HG03565 (cell line): ENCODE data around the gene FOXP2.
"Not testable (repeated sequence)": the region's sequence is repeated elsewhere in the genome, so short reads cannot be mapped to it uniquely, and the experiment has no call there.

Source experiments
- ATAC-seq: cut with Tn5 transposase; IDR thresholded peaks from one replicate; pipeline ENCODE4 v1.9.1; 2021; ENCODE audit warnings: mild to moderate bottlenecking, moderate library complexity; ENCODE audit not compliant: unreplicated experiment

The FOXP2 gene

DNA sequence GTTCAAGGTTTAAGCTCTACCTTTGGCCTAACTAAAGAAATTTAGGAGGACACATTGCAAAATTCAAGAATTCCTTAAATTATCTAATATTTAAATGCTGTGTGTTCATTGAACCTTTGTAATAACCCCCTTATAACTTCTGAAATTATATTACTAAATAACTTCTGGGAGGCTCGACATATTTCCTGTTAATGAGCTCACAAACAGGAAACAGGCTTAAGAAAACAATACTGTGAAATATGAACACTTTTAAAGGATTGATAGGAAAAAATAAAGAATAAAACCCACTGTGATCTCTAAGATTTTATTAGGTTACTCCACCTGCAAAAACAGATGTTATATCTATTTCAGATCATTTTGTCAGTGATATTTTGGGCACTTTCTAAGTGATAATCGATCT lies 74.1 kb downstream of the FOXP2 start:
- ATAC-seq: no peak

DNA sequence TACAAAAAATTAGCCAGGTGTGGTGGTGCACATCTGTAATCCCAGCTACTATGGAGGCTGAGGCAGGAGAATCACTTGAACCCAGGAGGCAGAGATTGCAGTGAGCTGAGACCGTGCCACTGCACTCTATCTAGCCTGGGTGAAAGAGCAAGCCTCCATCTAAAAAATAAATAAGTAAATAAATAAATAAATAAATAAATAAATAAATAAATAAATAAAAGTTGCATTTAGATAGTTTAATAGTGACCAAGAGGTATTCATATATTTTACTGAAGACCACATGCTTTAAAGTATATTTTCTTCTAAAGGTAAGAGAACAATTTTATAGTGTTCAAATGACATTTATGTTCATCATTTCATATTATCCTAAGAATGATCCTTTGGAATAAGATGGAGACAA lies 82.9 kb downstream of the FOXP2 start:
- not testable (repeated sequence) for ATAC-seq

DNA sequence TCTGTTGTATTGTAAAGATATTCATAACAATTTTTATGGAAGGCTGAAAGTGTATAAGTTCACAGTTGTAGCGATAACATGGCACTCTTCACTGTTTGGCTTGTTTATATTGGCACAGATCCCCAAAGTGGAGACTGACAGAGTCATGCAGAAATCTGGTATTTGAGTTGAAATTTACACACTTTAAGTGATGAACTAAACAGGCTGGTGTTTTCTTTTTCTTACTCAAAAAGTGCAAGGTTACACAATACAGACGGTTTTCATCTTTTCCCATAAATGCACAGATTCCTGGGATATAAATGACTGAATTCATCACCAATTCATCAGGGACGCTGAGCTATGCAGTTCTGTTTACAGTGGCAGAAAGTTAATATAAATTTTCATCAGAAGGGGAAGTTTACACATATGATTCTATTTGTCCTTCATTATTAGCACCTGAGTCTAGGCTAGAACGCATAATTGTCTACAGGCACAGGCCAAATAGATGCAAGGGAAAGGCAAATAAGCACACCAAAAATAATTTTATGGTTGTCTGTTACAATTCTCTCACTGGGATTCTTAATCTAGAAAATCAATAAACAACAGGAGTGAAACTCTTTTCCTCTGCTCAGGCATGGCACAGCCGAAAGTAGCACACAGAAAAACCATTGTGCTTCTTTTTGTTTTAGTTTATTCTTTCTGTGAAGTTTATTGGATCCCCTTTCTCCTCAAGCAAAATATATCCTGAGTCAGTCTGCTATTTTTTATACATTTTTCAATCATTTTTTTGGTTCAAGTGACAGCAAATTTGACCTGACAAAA lies 88.0 kb downstream of the FOXP2 start:
- no peak for ATAC-seq

DNA sequence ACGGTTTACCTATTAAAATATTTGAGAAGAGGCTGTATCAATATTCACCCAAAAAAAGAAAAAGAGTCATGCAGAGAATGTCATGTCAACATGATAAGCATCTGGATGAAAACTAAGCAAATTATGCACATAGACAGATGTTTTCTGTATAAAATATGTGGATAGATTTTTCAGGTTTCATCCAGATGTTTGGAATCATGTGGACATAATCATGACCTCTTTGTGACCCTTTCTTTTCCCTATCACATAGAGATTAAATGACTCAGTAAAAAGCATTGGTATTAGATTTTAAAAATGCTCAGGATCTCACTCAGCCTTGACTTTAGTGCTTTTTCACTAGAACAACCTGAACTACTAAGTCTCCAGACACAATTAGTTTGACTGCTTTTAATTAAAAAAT lies 90.0 kb downstream of the FOXP2 start:
- ATAC-seq: no peak

DNA sequence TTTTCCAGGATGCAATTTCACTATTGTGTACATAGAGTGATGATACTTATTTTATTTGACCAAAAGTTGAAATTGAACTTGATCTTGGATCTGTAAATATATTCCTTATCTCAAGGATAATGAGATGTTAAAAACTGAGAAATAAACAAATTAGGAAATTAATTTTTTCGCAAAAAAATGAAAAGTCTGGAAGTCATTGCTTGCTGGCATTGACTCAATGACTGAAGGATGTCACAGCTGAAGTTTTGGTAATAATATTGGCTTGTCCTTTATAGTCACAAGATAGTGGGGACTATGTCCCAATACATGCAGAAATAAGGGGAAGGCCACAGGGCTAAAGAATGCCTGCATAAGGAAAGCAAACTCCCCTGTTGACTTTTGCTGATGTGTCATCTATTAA lies 92.8 kb downstream of the FOXP2 start:
- ATAC-seq: no peak

DNA sequence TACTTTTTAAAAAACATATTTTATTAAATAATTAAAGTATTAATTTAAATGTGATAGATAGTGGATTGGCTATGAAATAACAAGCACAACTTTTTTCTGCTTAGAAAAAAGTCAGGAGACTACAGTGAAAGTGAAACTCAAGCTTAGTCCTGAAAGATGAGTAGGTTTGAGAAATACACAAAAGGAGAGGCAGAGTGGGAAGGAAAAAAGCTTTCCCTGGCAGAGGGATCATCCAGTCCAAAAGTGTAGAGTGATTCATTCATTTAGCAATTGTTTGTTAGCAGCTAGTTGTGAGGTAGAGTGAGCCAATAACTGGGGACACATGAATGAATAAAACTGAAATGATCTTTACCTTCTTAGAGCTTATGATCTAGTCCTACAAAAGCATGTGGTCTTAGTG lies 93.5 kb downstream of the FOXP2 start:
- no peak for ATAC-seq

DNA sequence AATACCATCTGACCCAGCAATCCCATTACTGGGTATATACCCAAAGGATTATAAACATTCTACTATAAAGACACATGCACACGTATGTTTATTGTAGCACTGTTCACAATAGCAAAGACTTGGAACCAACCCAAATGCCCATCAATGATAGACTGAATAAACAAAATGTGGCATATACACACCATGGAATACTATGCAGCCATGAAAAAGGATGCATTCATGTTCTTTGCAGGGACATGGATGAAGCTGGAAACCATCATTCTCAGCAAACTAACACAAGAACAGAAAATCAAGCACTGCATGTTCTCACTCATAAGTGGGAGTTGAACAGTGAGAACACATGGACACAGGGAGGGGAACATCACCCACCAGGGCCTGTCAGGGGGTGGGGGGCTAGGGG lies 96.2 kb downstream of the FOXP2 start:
- not testable (repeated sequence) for ATAC-seq

DNA sequence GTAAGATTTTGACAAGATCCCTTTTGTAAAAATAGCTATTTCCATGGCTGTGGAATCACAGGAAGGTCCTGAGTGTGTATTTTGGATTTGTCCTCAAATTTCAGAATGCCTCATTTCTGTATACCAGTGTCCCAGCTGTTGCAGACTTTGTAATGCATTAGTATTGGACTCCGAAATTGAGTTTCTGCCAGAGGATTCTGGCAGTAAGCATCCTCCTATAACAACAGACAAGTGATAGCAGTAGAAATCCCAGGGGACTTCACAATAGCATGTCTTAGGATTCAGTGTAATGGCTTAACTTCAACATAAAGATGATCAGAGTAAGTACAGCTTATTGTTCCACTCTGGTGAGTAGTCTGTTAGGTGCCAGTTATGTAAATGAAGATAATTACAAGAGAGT lies 104.6 kb downstream of the FOXP2 start:
- ATAC-seq: no peak

DNA sequence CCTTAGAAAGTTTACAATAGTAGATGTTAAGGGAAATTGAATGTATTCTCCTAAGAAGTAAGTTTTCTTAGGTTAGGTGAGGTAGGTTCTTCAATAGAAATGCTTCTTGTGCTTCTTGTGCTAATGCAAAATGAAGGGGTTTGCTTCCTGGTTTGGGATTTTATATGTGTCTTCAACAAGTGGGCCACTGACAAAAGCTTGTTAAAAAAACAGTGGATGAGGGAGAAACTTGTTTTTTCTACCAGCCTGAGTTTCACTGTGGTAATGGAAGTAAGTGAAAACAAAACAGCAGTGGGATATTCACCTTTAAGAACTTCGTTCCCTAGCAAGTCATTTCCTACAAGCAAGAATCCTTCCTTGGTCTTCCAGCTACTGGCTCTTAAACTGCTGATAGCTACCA lies 107.5 kb downstream of the FOXP2 start:
- no peak for ATAC-seq

DNA sequence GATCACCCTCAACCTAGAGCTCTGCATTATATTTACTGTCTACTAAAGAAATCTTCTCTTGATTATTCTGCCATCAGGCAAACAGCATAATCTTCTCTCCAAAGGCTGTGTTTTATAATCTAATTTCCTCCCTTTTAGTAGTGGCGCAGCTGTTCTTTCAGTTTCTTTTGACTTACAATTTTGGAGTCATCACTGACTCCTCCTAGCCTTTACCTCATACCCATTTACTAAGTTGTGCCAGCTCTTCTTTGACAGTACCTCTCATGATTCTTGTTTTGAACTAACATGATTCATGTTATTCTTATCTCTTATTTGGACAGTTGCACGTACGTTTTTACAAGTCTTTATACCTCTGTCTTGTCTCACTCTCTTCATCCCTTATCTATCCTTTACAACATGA lies 113.0 kb downstream of the FOXP2 start:
- ATAC-seq: no peak

DNA sequence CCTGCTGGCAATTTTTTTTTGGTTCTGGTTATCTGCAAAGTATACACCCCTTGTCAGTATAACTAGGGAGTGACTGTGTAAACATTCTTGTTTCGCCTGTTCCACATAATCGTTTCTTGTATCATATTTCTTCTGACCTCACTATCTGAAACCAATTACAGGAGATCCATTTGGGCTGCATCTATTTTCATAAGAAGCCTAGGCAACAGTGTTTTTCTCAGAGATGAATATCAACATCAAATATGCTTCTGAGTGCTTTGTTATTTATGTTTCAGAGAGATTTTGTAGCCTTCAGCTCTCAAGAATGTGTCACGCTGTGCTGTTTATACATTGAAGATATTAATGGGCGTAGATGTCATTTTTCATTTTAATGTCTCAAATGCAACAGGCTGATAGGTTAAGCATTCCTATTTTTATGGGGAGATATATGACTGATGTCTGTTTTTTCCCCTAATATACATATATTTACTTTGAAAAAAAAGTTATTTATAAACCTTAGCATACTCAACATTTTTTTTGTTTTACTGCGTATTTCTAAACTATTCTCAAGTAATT lies 115.5 kb downstream of the FOXP2 start:
- ATAC-seq: no peak

DNA sequence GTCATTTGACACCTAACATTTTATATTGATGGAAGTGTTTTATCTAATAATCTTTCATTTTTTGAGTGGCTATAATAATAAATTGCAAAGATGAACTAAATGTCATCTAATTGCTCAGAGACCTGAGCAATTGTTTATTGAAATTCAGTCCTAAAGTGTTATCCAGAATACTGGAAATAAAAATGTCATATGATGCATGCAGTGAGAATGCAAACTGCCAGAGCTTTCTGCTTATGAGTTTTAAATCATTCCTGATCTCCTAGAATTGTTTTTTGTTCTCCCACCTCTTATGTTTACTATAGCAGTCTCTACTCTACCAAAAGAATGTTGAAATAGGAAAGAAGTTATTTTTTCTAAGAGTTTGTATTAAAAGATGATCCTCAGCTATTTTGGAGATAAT lies 116.7 kb downstream of the FOXP2 start:
- no peak for ATAC-seq

DNA sequence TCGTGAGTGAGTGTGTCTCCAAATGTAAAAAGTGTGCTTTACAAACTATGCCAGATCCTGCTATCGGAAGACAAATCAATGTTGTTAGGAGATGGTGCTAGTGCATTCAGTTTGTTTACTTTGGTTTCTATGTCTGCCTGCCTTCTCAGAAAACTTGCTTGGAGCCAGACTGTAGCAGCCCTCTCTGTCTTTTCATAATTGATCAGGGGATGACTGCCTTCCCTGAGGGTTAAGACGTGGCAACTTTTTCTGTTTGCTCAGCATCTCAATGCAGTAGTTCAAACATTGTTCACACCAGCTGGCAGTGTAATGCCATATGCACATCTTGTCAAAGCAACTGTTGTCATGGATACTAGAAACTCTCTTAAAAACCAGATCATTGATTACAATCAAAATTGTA lies 118.5 kb downstream of the FOXP2 start:
- no peak for ATAC-seq

DNA sequence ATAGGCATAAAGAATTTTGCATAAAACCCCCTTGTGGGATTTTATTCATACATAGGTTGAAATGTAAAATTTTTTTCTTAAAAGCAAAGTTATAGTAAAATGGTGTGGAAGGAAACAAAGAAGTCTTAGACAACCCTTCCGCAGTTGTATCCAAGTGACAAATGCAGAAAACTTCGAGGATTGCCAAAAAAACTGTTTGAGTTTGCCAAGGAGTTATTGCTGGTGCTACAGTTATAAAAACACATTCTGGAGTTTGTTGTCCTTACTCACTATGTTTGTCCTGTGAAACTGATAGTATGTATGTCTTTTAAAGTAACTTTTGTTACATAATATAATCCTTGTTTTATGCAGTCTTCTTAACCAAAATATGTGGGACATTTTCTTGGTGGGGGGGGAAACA lies 120.3 kb downstream of the FOXP2 start:
- no peak for ATAC-seq

DNA sequence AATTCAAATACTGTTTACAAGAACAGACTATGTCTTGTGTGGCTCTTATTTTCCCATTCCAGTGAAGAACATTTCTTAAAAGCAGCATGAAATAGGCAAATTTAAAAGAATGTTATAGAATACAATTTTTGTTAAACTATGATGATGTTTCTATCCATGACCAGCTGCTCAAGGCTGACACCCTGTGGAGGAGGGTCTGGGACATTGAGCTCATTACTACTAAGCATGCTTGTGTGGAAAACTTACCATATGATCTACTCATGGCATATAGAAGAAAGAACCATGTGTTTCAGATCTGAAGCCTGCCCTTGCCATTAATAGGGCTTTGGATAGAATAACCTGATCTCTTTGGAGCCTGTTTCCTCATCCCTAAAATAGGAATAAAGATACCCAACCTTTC lies 125.0 kb downstream of the FOXP2 start:
- no peak for ATAC-seq

DNA sequence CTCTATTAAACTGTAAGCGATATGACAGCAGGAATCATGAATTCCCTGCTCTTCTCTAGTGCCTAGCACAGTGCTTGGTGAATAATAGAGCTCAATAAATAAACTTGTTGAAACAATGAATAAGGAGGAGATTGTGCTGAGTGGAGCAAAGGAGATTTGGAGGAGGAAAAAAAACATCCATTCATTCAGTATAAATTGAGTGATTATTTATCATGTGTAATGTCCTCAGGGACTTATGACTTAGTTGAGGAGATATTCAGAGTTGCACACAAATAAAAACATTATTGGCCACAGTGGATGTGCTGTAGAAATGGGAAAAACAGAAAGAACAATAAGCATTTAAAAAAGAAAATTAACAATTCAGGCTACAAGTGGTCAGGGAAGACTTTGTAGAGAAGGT lies 125.7 kb downstream of the FOXP2 start:
- no peak for ATAC-seq

DNA sequence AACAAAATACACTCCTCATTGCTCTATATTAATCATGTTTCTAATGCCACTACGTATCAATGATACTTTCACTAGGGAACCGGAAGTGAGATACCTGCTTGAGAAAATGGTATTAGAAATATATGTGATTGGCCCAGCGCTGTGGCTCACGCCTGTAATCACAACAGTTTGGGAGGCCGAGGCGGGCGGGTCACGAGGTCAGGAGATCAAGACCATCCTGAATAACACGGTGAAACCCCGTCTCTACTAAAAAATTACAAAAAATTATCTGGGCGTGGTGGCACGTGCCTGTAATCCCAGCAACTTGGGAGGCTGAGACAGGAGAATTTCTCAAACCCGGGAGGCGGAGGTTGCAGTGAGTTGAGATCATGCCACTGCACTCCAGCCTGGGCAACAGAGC lies 132.7 kb downstream of the FOXP2 start:
- not testable (repeated sequence) for ATAC-seq

DNA sequence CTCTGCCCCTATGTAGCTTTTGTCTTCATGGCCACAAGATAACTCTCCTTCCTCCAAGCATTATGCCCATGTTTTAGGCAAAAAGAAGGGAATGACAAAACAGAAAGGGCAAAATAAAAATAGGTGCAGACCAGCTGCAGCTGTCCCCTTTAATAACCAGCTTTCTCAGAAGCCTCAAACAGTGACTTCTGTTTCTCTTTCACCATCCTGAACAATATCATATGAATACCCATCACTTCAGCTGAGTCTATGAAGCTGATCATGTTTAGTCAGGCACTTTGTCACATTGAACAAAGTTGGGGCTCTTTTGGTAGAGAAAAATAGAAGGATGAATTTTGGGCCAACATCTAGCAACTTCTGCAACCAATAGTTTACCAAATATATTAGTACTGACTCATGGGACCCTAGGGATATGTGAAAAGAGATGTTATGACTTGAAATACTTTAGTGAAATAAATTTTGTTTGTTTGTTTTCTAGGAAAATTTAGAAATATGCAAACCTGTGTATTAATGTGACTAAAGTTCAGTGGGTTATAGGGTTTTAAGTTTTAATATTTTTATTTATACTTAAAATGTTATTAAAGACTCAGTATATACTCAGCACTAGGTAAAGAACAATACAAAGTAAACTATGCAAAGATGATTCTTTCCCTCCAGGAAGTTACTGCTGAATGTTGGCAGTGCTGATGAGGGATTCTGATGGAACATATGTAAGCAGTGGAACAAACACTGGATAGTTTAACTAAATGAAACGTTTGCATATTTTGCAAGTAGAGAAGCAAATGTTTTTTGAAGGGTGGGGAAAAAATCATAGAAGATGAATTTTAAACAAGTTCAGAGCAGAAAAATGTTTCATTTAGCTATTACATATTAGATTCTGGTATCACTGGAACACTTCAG lies 133.7 kb downstream of the FOXP2 start:
- no peak for ATAC-seq

DNA sequence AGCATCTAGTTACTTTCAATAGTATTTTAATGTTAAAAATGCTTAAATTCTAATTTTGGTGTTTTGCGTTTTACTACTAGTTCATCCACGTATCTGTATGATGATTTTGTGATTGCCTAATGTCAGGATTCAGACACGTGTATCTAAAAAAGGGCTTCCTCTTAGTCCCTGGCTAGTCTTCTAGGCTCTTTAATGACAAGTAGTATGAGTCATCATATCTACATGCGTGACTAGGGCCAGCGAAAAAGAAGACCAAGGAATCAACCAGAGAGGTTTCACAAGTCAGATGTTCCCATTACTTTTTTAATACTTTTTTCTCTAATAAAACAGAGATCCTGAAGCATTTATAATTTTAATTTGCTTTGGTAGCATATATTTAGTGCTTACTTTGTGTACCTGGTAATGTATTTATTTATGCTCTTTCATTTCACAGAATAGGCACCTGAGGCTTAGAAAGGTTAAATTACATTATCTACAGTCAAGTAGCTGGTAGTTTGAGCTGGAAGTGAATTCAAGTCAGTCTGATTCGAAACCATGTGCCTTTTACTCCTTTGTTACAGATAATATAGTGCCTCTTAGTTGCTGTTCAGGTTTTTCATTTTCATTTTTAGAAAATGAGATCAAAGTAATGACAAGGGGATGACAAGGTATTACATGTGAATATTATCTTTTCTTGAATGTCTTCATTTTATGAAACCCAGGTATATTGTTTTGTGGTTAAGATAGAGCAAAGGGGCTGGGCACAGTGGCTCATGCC lies 140.3 kb downstream of the FOXP2 start:
- ATAC-seq: peak; percentile 87

DNA sequence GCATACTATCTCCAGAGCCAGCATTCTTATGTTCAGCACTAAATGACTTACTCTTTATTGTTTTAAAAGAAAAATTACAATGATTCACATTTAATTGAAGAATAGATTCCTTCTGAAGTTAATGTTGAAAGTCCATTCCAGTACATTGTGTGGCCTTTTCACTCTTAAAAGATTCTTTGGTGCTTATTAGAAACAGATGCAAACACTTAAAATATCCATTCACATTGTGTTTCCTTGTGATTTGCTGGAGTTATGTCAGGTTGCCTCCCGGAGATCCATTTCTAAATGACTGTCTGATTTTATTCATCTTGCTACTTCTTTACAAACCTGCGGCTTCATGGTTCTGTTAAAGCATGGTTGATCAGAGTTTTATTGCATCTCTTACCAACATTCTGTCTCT lies 152.8 kb downstream of the FOXP2 start:
- no peak for ATAC-seq

DNA sequence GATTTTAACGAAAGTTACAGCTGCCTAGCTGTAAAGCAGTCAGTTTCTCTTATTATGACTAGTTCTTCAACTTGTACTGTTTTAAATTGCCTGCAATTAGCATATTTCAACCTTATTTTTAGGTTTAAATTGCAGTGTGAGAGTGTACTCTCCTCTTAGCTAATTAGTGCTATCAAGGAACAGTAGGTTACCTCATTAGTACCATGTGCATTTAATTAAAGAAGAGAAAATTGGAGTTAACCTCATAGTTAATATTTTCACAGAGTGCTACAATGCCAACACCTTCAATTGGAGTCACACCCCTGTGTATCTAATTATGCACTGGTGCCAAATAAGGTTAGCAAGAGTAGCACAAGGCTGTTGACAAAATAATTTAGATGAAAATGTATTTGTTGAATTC lies 154.6 kb downstream of the FOXP2 start:
- ATAC-seq: no peak
